GM23338 (cell line): ENCODE measurements around the gene PARP1.

ENCODE experiments used
- CREB1 ChIP-seq: fragments of 250-450 bp; sonication (Bioruptor Pico); IDR thresholded peaks from 2 replicates; pipeline ENCODE4 v1.5.0; 2020; ENCODE audit warnings: low read depth, mild to moderate bottlenecking, moderate library complexity
- CTCF ChIP-seq, 2 experiments: fragments of 200-600 bp in 1 of 2; sonication (generic) in 1 of 2; conservative IDR thresholded peaks; 2 replicates each; pipeline versions ENCODE4 v1.5.1 to v1.6.1; 2016 to 2017; ENCODE audit warnings: antibody characterized with exemption in 2 of 2, low read depth in 2 of 2, mild to moderate bottlenecking in 2 of 2, moderate library complexity in 1 of 2
- ETS1 ChIP-seq: IDR thresholded peaks from 2 replicates; pipeline ENCODE4 v1.6.1; 2016; ENCODE audit warnings: antibody characterized with exemption
- EZH2 ChIP-seq: fragments of 200-600 bp; sonication (generic); IDR thresholded peaks from one replicate; pipeline ENCODE4 v1.8.0; 2017; ENCODE audit warnings: antibody characterized with exemption, mild to moderate bottlenecking, low read depth; ENCODE audit not compliant: unreplicated experiment
- EZH2phosphoT487 ChIP-seq: fragments of 200-600 bp; sonication (generic); IDR thresholded peaks from one replicate; pipeline ENCODE4 v1.8.1; 2018; ENCODE audit warnings: antibody characterized with exemption; ENCODE audit not compliant: unreplicated experiment
- JUNB ChIP-seq: IDR thresholded peaks from one replicate; pipeline ENCODE4 v1.6.1; 2016; ENCODE audit warnings: antibody characterized with exemption; ENCODE audit not compliant: unreplicated experiment
- NANOG ChIP-seq: IDR thresholded peaks from 2 replicates; pipeline ENCODE4 v1.6.1; 2016; ENCODE audit warnings: antibody characterized with exemption, borderline replicate concordance
- POLR2AphosphoS5 ChIP-seq: IDR thresholded peaks from 2 replicates; pipeline ENCODE4 v1.6.1; 2016; ENCODE audit warnings: antibody characterized with exemption, low read depth
- REST ChIP-seq: IDR thresholded peaks from one replicate; pipeline ENCODE4 v1.6.1; 2018; ENCODE audit warnings: antibody characterized with exemption; ENCODE audit not compliant: unreplicated experiment
- STAT1 ChIP-seq: IDR thresholded peaks from one replicate; pipeline ENCODE4 v1.6.1; 2016; ENCODE audit warnings: antibody characterized with exemption; ENCODE audit not compliant: unreplicated experiment
- ZNF114 ChIP-seq: fragments of 250-450 bp; sonication (Bioruptor Pico); IDR thresholded peaks from 2 replicates; pipeline ENCODE4 v1.5.0; 2020; ENCODE audit warnings: mild to moderate bottlenecking, moderate library complexity
- ZNF331 ChIP-seq: fragments of 250-450 bp; sonication (Bioruptor Pico); IDR thresholded peaks from 2 replicates; pipeline ENCODE4 v1.5.0; 2020; ENCODE audit warnings: low read depth, mild to moderate bottlenecking, moderate library complexity
- ZNF462 ChIP-seq: fragments of 250-450 bp; sonication (Bioruptor Pico); IDR thresholded peaks from 2 replicates; pipeline ENCODE4 v1.5.0; 2020; ENCODE audit warnings: mild to moderate bottlenecking, moderate library complexity

- no peak for TF ChIP-seq CTCF (conservative IDR thresholded peaks at IDR 0.05; ENCODE audit: low read depth in 2 of 2)
- TF ChIP-seq POLR2AphosphoS5 = no peak
- no peak for TF ChIP-seq EZH2phosphoT487
- no peak for TF ChIP-seq EZH2
- no peak for TF ChIP-seq REST
- TF ChIP-seq ZNF462 = no peak
- TF ChIP-seq CREB1 (CRISPR knock-in tag) = no peak
- TF ChIP-seq STAT1 = no peak
- no peak for TF ChIP-seq JUNB
- no peak for TF ChIP-seq ZNF114 (CRISPR knock-in tag)
- TF ChIP-seq ZNF331 (CRISPR knock-in tag) = no peak
- no peak for TF ChIP-seq NANOG
- no peak for TF ChIP-seq ETS1
Observed at GRCh38 chr1:226410958-226411357, 3.1 kb upstream of the PARP1 start.
